HG03039 (cell line): ENCODE measurements around the gene ATF2.

Experiments used
- ATAC-seq: cut with Tn5 transposase; IDR thresholded peaks from one replicate; pipeline ENCODE4 v1.9.1; 2021; ENCODE audit warnings: mild to moderate bottlenecking, moderate library complexity; ENCODE audit not compliant: unreplicated experiment

The ATF2 gene, protein sequence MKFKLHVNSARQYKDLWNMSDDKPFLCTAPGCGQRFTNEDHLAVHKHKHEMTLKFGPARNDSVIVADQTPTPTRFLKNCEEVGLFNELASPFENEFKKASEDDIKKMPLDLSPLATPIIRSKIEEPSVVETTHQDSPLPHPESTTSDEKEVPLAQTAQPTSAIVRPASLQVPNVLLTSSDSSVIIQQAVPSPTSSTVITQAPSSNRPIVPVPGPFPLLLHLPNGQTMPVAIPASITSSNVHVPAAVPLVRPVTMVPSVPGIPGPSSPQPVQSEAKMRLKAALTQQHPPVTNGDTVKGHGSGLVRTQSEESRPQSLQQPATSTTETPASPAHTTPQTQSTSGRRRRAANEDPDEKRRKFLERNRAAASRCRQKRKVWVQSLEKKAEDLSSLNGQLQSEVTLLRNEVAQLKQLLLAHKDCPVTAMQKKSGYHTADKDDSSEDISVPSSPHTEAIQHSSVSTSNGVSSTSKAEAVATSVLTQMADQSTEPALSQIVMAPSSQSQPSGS

DNA sequence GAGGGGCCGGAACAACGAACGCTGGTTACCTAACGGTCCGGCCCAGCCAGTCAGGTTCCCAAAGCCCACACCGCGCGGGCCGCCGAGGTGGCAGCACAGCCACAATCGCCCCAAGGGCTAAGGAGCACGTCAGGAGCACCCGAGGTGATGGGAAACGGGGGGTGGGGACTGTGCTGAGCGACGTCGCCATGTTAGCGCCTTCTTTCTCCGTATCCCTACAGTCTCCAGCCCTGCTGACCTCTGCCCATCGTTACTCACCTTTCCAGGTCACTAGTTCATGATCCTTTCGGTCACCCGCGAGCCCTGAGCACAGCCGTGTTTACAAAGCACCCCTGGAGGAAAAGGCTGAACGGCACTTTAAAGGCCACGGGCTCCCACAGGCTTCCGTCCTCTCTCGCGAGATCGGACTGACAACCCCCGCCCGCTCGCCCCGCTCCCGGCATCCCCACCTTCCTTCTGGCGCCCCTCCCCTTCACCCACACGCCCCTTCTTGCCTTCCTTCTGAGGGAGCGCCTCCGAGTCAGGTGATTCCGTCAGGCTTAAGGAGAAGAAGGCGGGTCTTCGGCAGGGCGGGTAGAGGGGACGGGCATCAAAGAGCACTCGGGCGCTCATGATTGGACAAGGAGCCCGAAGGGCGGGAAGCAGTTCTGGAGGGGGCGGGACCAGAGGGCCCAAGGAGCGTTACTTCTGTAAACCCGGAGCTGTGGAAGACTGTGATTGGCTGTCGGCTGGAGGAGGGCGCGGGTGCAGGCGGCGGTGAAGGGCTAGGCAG is at the start of gene ATF2:
ATF2 (minus strand) TSS at position 412 of the 772 bp plus-strand sequence. CDS start 31,760 bp downstream, outside the sequence.
- ATAC-seq = peak; percentile 97

DNA sequence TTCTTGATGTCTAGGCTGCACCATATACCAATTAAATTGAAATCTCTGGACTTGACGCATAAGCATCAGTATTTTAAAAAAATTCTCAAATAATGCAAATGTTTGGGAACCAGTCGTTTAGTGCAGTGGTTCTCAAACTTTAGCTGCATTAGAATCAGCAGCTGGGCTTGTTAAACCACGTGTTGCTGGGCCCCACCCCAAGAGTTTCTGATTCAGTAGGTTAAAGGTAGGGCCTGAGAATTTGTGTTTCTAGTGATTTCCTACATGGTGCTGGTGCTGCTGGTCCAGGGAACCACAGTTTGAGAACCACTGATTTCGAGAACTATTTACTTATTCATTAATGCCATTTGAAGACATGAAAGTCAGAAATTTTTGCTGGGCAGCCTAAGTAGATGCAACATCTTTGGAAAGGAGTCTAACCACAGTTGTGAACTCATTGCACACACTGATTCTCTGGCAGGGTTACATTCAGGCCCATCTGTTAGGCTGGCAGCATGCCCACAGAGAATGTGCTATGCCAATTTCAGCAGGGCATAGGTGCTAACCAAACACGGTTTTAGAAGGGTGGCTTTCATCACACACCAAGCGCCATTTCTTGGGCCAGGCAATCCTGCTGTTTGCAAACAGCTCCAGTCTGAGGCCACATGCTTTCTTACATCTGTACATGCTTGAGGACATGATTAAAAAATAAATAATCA is 39.9 kb upstream of the ATF2 start:
- no peak for ATAC-seq

DNA sequence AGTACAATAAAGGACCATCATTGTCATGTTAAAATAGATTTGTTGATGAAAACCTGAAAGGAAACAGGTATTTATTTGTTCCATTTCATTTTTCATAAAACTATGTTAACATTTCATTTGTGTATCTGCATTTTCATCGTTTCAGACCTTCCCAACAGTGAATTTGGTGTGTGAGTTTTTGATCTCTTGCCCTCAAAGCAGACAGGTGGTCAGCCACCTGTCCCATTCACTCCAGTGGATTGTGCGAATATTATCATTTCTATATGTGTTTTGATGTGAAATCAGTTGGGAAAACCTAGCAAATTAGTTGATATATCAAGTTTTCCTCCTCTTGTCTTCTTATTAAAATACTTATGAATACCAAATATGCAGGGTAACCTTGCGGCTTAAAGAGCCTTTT is 38.9 kb upstream of the ATF2 start:
- ATAC-seq = no peak

DNA sequence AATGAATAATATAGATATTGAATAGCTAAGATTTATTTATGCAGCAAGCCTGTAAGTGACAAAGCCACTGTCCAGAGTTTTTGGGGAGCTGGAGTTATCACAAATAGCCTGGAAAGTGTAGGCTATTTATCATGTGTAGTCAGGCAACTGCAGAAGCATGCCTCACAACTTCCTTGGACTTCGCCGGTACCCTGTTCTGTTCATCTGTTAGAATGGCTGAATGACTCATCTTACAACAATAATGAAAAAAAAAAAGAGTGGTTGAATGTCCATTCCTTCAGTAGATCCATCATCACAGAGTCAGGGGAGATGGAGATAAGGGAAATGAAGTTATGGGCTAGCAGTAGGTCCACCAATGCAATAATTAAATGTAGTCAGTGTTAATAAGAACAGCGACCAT is 37.5 kb upstream of the ATF2 start:
- no peak for ATAC-seq

DNA sequence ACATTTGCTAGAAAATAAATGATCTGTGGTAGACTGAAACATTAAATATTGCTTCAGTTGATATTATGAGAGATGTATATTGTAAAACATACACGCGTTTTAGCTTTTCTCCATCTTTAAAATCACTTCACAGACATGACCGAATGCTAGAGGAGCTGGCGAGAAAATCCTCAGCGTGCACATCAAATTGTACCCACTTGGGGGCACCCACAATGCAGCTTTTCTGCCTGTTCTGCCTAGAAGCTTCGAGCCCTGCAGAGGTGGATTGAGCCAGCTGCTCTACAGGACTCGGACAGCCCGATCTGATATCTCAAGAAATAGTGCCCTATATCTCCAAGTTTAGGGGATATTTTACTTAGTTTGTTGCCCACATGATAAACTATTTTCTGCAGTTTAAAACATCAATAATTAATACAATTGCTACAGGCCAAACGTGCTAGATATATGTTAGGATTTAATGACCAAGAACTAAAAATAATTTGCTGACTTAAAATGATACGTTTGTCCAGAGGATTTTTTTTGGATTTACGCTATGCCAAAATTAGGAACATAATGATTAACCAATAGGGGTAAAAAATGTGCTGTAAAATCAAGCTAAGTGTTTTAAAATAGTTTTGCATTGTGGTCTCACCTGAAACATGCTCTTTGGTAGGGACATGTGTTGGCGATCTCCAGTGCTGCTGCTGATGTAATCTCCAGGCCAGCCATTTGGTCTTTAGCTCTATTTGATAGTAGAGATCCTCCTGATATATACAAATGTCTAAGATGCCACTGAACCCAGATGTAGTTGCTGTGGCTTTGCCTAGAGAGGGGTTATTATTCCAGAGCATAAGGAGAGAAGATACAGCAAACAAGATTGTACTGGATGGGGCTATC is 35.9 kb upstream of the ATF2 start:
- no peak for ATAC-seq

DNA sequence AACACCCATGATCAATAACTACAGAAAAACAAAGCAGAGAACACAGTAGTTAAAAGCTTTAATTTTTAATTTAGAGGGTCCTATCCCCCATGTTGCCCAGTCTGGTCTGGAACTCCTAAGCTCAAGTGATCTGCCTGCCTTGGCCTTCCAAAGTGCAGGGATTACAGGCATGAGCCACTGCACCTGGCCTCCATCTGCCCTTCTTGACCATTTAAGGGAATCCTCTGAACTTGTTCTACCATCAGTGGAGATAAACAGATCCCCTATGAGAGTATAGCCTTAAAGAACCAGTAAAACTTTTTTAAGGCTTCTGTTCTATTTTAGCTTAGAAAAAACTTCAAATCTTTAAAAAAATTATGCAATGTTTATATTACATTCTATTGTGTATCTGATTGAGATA is 27.0 kb upstream of the ATF2 start:
- ATAC-seq = no peak

DNA sequence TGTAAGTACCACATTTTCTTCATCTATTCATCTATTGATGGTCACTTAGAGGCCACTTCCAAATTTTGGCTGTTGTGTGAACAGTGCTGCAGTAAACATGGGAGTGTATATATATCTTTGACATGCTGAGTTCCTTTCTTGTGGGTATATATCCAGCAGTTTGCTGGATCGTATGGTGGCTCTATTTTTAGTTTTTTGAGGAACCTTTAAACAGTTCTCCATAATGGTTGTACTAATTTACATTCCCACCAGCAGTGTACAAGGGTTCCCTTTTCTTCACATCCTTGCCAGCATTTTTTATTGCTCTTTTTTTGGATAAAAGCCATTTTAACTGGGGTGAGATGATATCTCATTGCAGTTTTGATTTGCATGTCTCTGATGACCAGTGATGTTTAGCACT is 20.8 kb upstream of the ATF2 start:
- no peak for ATAC-seq

DNA sequence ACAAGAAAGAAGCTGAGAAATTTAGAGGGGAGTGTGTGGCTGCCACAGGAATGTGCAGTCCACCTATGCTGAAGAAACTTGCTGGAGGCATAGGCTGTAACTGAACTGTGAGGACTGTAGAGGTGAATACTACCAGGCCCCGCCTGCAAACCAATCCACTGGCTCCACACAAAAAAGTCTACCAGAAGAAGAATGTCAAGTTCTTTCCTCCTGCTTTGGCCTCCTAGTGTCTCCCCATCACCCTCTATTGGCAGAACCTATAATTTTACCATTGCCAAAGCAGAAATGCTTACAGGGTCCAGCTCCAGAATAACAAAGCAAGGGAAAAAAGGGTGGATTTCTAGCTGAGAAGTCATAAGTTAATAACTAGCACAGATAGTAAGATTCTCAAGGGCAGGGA is 19.4 kb upstream of the ATF2 start:
- no peak for ATAC-seq

DNA sequence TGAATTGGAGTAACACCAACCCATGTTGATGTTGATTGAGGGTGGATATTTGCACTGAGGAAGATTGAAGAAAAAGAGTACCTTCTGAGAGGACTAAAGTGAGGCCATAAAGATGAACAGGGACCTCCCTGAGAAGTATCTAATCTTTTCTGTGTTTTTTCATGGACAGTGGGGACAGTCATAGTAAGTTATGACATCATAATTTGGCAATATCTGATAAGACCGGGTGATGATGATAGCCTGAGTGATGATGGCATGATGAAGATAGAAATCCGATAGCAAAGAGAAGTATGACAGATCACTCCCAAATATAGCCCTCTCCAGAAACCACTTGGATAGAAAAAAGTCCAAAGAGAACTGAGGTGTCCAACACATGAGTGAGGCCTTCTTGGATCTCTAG is 15.7 kb upstream of the ATF2 start:
- ATAC-seq = no peak

DNA sequence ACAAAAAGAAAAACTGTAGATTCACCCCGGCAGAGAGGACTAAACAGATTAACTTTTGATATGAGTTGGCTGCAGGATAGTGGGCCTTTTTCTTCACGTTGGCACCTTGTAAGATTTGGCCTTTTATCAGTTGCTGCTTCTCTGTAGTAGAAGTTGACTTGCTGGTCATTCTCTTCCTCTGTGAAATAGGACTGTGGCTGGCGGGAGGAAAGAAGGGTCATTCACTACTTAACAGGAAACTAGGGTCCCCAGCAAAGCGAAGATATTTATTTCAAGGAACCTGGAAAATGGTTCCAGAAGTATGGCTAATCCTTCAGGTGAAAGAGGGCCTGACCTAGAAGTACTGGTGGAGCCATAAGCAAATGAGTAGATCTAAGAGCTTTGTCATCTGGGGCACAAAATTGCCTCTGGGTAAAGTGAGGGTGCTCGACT is 13.9 kb upstream of the ATF2 start:
- no peak for ATAC-seq

DNA sequence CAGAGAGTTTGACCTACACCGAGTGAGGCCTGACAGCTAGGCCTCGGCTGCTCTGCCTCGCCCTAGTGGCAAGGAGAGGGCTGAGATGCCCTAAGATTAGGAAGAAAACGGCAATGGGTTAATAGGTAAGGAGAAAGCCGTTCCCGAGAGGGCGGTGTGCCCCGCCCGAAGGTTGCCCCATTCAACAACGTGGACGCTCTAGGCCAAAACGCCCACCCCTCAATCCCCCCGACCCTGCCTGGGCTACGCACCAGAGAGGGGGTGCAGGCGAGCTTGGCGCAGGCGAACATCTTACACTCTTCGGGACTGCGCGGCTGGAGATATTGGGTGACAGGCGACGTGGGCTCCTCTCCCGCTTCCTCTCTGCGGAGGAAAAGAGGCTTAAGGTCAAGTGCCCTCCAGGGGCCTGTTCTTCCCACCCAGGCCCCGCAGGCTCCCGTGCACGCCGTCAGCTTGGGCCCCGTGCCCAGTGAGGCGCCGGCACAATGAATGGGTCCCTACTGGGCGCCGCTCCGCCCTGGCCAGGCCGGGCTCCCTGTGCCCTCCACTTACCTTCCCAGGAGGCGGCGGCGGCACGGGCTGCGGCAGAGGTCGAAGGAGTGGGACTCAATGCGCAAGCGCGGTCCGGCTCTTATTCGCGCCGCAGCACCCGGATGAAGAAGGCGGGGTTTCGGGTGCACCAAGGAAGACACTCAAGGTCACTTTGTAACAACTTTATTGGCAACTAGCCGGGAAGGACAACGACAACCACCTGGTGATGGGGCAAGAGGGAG is 13.3 kb upstream of the ATF2 start, which contains the start of gene ATP5MC3:
ATP5MC3 (minus strand) TSS at position 607 of the 773 bp plus-strand sequence; CDS start at position 290, 317 bp downstream.
- peak; percentile 71 for ATAC-seq

DNA sequence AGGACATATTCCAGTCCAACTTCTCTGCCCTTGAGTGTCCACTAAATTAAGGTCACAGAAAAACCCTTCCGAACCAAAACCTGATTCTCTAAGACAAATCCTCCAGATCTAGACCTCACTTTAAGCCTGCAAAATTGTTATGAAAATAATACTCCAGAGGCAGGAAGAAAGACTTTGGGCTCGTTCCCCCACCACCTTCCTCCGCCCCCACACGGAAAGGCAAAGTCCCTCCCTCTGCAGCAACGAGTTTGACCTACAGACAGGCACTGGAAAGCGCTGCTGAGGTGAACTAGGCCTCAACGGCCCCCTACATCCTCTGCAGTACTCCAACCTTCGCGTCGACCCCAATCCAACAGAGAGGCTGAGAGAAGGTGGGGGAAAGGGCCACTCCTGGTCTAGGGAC is 12.7 kb upstream of the ATF2 start:
- ATAC-seq = peak; percentile 50

DNA sequence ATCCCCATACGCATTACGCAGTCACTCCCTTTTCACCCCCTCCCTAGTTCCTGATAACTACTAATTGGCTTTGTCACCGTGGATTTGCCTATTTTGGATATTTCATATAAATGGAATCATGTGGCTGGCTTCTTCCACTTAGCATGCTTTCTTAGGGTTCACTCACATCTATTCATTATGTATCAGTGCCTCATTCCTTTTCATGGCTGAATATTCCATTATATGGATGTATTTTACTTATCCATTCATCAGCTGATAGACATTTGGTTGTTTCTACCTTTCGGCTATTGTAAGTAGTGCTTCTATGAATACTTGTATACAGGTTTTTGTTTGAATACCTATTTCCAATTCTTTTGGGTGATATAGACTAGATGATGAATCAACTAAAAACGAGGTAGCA is 8.6 kb upstream of the ATF2 start:
- no peak for ATAC-seq

DNA sequence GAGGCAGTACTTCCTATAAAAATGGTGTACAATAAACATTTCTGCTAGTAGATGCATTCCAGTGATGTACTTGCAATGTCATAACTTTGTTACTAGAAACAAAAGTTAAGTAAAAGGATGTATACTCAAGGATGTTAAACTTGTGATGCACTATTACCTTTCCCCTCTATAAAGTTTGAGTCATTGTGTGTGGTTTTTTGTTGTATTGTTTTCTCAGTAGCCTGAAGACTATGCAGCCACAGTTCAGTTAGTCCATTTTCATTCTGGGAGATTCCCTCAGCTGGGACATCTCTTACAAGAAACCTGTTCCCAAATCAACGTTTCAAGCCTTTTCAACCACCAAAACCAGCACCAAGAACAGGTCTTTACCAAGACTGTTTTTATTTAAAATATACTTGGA is 7.9 kb upstream of the ATF2 start:
- no peak for ATAC-seq

DNA sequence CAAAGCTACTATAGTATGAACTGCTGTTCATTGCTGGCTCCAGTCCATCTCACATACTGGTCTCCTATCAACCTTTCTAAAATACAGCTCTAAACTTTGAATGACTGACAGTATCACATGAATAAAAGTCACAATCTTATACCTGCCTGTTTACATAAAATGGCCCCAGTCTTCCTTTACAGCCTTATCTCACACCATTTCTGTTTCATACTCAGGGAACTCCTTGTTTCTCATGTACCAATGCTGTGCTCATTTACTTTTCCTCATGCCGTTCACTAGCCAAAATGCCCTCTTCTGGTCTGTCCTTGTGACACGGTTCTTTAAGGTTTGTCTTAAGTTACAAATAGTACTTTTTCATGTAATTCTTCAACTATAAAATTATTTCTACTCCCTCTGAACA is 7.3 kb upstream of the ATF2 start:
- ATAC-seq = no peak

DNA sequence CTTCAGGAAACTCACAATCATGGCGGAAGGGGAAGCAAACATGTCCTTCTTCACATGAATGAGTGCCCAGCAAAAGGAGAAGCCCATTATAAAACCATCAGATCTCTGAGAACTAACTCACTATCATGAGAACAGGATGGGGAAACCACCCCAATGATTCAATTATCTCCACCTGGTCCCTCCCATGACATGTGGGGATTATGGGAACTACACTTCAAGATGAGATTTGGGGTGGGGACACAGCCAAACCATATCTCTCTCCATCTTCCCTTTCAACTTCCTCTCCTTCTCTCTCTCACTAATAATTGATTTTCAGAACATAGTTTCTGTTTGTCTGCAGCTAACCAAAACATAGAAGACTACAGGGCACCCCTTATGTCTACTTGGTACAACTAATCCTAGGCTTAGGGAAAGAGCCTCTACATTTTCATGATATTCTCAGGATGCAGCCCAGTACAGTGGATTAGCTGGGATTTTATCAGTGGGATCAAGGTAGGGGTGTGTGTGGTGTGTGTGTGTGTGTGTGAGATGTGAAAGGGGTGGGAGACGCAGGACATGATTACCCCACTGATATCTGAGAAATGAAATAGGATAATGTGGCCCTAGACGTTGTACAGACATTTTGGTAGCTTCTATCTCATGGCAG is 2.8 kb upstream of the ATF2 start:
- ATAC-seq = no peak

DNA sequence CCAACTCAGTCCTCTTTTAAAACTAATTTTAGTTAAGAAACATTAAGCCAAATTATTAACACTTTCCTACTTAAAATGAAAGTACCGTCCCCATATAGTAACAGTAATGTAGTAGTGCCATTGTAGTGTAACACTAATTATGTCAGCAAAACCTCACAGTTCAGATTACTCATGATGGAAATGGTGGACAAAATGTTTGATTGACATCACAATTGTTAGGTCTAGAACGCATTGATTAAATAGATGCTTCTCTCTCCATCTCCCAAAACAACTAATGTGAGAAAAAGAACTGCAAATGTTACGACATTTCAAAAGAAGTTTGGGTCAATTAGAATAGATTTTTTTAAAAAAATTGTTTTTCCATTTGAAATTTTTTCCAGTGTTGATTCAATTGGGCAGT is 1.2 kb upstream of the ATF2 start:
- ATAC-seq = no peak

DNA sequence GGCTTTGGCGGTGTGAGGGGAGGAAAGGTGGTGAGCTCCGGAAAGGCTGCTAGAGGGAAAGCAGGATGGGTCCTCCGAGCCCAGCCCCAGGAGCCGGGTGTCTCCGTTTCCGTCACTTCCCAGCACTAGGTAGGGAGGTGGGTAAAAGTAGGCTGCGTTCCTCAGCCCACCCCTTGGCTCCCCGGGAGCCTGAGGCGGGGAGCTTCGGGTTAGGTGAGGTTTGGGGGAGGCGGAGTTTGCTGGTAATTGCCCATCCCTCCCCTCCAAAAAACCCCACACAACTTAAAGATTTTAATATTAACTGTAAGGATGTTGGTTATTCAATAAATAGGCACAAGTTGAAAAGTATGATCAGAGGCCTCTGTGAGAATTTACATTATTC is 552 bp upstream of the ATF2 start:
- peak; percentile 11 for ATAC-seq
